Neural progenitor cell (in vitro differentiated cells): Measurements from ENCODE around the gene FAM163B. TPM values are rescaled to one million over a fixed set of nuclear protein-coding genes. Genes with fewer than 3 reads are reported as not detected.

Experiments used
- DNase-seq: peaks from one replicate; pipeline ENCODE4 v3.0.0-alpha.2; 2016; ENCODE audit warnings: low spot score
- H2AFZ ChIP-seq: fragments of 200-600 bp; sonication (generic); replicated peaks from 2 replicates; pipeline ENCODE4 v1.6.1; 2016; ENCODE audit warnings: antibody characterized with exemption
- H3F3A ChIP-seq: fragments of 200-600 bp; sonication (generic); 2 replicates; pipeline ENCODE4 v1.6.1; 2016; ENCODE audit warnings: antibody characterized with exemption, low read depth
- H3K27ac ChIP-seq: fragments of 200-600 bp; sonication (generic); 2 replicates; pipeline ENCODE4 v1.5.1; 2016; ENCODE audit warnings: mild to moderate bottlenecking
- H3K27me3 ChIP-seq: fragments of 200-600 bp; sonication (generic); 2 replicates; pipeline ENCODE4 v1.6.1; 2016; ENCODE audit warnings: mild to moderate bottlenecking, moderate library complexity
- H3K36me3 ChIP-seq: fragments of 200-600 bp; sonication (generic); 2 replicates; pipeline ENCODE4 v1.5.1; 2016
- H3K4me1 ChIP-seq: fragments of 200-600 bp; sonication (generic); 2 replicates; pipeline ENCODE4 v1.6.1; 2016; ENCODE audit warnings: mixed run types
- H3K4me2 ChIP-seq: fragments of 200-600 bp; sonication (generic); 2 replicates; pipeline ENCODE4 v1.6.1; 2016
- H3K4me3 ChIP-seq: fragments of 200-600 bp; sonication (generic); 2 replicates; pipeline ENCODE4 v1.5.1; 2016
- H3K79me2 ChIP-seq: fragments of 200-600 bp; sonication (generic); 2 replicates; pipeline ENCODE4 v1.6.1; 2016; ENCODE audit warnings: low read depth
- H3K9ac ChIP-seq: fragments of 200-600 bp; sonication (generic); 2 replicates; pipeline ENCODE4 v1.6.1; 2016
- H3K9me3 ChIP-seq: fragments of 200-600 bp; sonication (generic); 2 replicates; pipeline ENCODE4 v1.5.1; 2016; ENCODE audit warnings: low read depth
- H4K20me1 ChIP-seq: fragments of 200-600 bp; sonication (generic); 2 replicates; pipeline ENCODE4 v1.6.1; 2016; ENCODE audit warnings: low read depth
- H3K27ac Mint-ChIP-seq: 3 replicates; pipeline ENCODE4 v1.8.0; 2021; ENCODE audit warnings: mixed read lengths
- H3K27me3 Mint-ChIP-seq: 2 replicates; pipeline ENCODE4 v1.8.0; 2022; ENCODE audit warnings: low read depth, mild to moderate bottlenecking, inconsistent platforms, moderate library complexity, mixed read lengths; ENCODE audit not compliant: insufficient read depth
- H3K36me3 Mint-ChIP-seq: 3 replicates; pipeline ENCODE4 v1.8.0; 2021; ENCODE audit warnings: mixed read lengths
- H3K4me1 Mint-ChIP-seq: 3 replicates; pipeline ENCODE4 v1.8.0; 2021; ENCODE audit warnings: mixed read lengths
- H3K4me3 Mint-ChIP-seq: 3 replicates; pipeline ENCODE4 v1.8.0; 2021; ENCODE audit warnings: mild to moderate bottlenecking, moderate library complexity, mixed read lengths
- H3K9me3 Mint-ChIP-seq: 3 replicates; pipeline ENCODE4 v1.8.0; 2020; ENCODE audit warnings: mixed read lengths
- CTCF ChIP-seq: fragments of 200-600 bp; sonication (generic); IDR thresholded peaks from 2 replicates; pipeline ENCODE4 v1.5.1; 2017; ENCODE audit warnings: antibody characterized with exemption, mild to moderate bottlenecking
- EZH2 ChIP-seq: fragments of 200-600 bp; sonication (generic); IDR thresholded peaks from 2 replicates; pipeline ENCODE4 v1.6.1; 2017; ENCODE audit warnings: antibody characterized with exemption, mild to moderate bottlenecking, moderate library complexity
- EZH2phosphoT487 ChIP-seq: fragments of 200-600 bp; sonication (generic); IDR thresholded peaks from 2 replicates; pipeline ENCODE4 v1.6.1; 2017; ENCODE audit warnings: antibody characterized with exemption
- total RNA-seq: library from RNA; depleted of rRNA; stranded (reverse); fragments of >200 nt; gene quantifications from 2 replicates; pipeline ENCODE4 v1.2.3, GENCODE V29; 2015; ENCODE audit warnings: low replicate concordance

The FAM163B gene
- total RNA-seq, 1 donor from 2014 or later = not detected

- H3K4me3 Mint-ChIP-seq = no peak overlapping the region
- TF ChIP-seq EZH2 = no peak
- no peak for TF ChIP-seq CTCF
- no peak for TF ChIP-seq EZH2phosphoT487
- no peak overlapping the region for H3K27ac ChIP-seq
- no peaks in the 10 kb centered on the region for H3F3A ChIP-seq
- peaks cover 21% of the 10 kb centered on the region for H3K4me1 ChIP-seq
- H3K36me3 ChIP-seq = no peaks in the 10 kb centered on the region
- H3K27me3 ChIP-seq = peaks cover 21% of the 10 kb centered on the region
- H3K4me2 ChIP-seq = no peak overlapping the region
- H3K36me3 Mint-ChIP-seq = no peaks in the 10 kb centered on the region
- H2AFZ ChIP-seq = no peak overlapping the region
- DNase-seq = no peak
- no peaks in the 10 kb centered on the region for H3K9me3 ChIP-seq
- H3K4me3 ChIP-seq = no peak overlapping the region
- peaks cover 9% of the 10 kb centered on the region for H3K27me3 Mint-ChIP-seq
- H3K79me2 ChIP-seq = no peaks in the 10 kb centered on the region
- no peak overlapping the region for H3K27ac Mint-ChIP-seq
- H3K9ac ChIP-seq = no peak overlapping the region
- H4K20me1 ChIP-seq = no peaks in the 10 kb centered on the region
- no peaks in the 10 kb centered on the region for H3K9me3 Mint-ChIP-seq
- H3K4me1 Mint-ChIP-seq = peaks cover 33% of the 10 kb centered on the region
Observed at GRCh38 chr9:133536080-133536479, 73.1 kb downstream of the FAM163B start.

DNA sequence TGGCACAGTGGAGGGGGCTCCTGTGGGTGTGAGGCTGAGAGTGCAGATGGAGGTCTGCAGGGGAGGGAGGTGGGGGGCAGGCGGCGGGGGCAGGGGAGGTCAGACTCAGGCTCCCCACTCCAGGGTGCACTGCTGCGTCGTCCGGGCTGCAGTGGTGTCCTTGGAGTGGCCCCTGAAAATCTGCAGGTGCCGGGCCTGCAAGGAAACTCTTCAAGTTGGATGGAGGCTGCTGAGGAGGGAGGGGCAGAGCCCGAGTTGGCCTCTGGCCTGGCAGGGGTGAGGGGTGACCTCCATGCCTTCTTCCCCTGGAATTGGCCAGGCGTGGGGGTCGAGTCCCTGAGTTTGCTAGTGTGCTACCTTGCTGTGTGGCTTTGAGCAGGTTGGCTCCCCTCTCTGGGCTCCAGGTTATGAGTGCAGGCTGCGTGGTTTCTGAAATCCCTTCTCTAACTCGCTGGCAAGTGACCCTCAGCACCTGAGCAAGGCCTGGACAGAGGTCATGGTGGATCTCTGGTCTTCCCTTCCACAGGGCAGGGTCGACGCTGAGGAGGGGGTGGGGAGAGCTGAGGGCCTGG lies 73.8 kb downstream of the FAM163B start:
- peaks cover 21% of the 10 kb centered on the region for H3K27me3 ChIP-seq
- H3K4me3 Mint-ChIP-seq = peak overlapping the region; percentile 58
- no peak overlapping the region for H3K27ac ChIP-seq
- no peaks in the 10 kb centered on the region for H4K20me1 ChIP-seq
- peaks cover 21% of the 10 kb centered on the region for H3K4me1 ChIP-seq
- H3K4me2 ChIP-seq = peak overlapping the region; percentile 72
- peaks cover 10% of the 10 kb centered on the region for H3K27me3 Mint-ChIP-seq
- H3K36me3 Mint-ChIP-seq = no peaks in the 10 kb centered on the region
- no peak overlapping the region for H3K27ac Mint-ChIP-seq
- H3K9ac ChIP-seq = no peak overlapping the region
- peaks cover 33% of the 10 kb centered on the region for H3K4me1 Mint-ChIP-seq
- no peak overlapping the region for H2AFZ ChIP-seq
- no peaks in the 10 kb centered on the region for H3K9me3 ChIP-seq
- no peaks in the 10 kb centered on the region for H3K36me3 ChIP-seq
- DNase-seq = no peak
- H3K9me3 Mint-ChIP-seq = no peaks in the 10 kb centered on the region
- H3K4me3 ChIP-seq = no peak overlapping the region
- no peak for TF ChIP-seq CTCF
- no peak for TF ChIP-seq EZH2phosphoT487
- TF ChIP-seq EZH2 = no peak
- no peaks in the 10 kb centered on the region for H3K79me2 ChIP-seq
- no peaks in the 10 kb centered on the region for H3F3A ChIP-seq

GRCh38 chr9:133534346-133535291 lies 74.6 kb downstream of the FAM163B start, which contains the start of gene ADAMTSL2:
Gene ADAMTSL2, plus strand, starts transcription at chr9:133534704. Its CDS starts 2,009 bp downstream, at chr9:133536713.
- Mint-ChIP-seq H3K36me3 (no peaks in the 10 kb centered on the region), H3K27me3 (peaks cover 10% of the 10 kb centered on the region), H3K4me3 (peak within 1 kb of the TSS; percentile 71), H3K4me1 (peaks cover 33% of the 10 kb centered on the region), H3K9me3 (no peaks in the 10 kb centered on the region), H3K27ac (peak within 1 kb of the TSS; percentile 37)
- H3K9ac ChIP-seq = no peak within 1 kb of the TSS
- DNase-seq = peak; percentile 85
- H3K27me3 ChIP-seq = peaks cover 21% of the 10 kb centered on the region
- no peak within 1 kb of the TSS for H3K27ac ChIP-seq
- H3K4me3 ChIP-seq = peak within 1 kb of the TSS; percentile 27
- H3K4me2 ChIP-seq = peak within 1 kb of the TSS; percentile 72
- TF ChIP-seq CTCF (no peak), EZH2 (peak; percentile 60)
- H3K4me1 ChIP-seq = peaks cover 16% of the 10 kb centered on the region
- H3K79me2 ChIP-seq = no peaks in the 10 kb centered on the region
- peak within 1 kb of the TSS; percentile 73 for H2AFZ ChIP-seq
- H3F3A ChIP-seq = no peaks in the 10 kb centered on the region
- no peaks in the 10 kb centered on the region for H3K36me3 ChIP-seq
- no peaks in the 10 kb centered on the region for H3K9me3 ChIP-seq
- H4K20me1 ChIP-seq = no peaks in the 10 kb centered on the region
